BE2C (cell line): Measurements from ENCODE around the gene SENP3.
A peak's percentile ranks its signal among the peaks of the same experiment; 100 is the strongest.

ENCODE experiments used
- DNase-seq: peaks from one replicate; pipeline ENCODE4 v3.0.0-alpha.2; 2020
- H3K27me3 ChIP-seq: fragments of 250-450 bp; sonication (Bioruptor Pico); 2 replicates; pipeline ENCODE4 v1.5.1; 2020; ENCODE audit warnings: mild to moderate bottlenecking
- H3K36me3 ChIP-seq: fragments of 250-450 bp; sonication (Bioruptor Pico); 2 replicates; pipeline ENCODE4 v1.5.1; 2020; ENCODE audit warnings: mild to moderate bottlenecking
- H3K4me1 ChIP-seq: fragments of 250-450 bp; sonication (Bioruptor Pico); 2 replicates; pipeline ENCODE4 v1.5.1; 2020
- H3K4me3 ChIP-seq: 2 replicates; pipeline ENCODE4 v1.5.1; 2011; ENCODE audit warnings: low read depth, low read length
- H3K9me3 ChIP-seq: fragments of 250-450 bp; sonication (Bioruptor Pico); 2 replicates; pipeline ENCODE4 v1.5.1; 2020
- CTCF ChIP-seq: IDR thresholded peaks from 2 replicates; pipeline ENCODE4 v1.5.1; 2012; ENCODE audit warnings: mild to moderate bottlenecking, low read depth, low read length

SENP3 gene

GRCh38 chr17:7612294-7612640 is 50.5 kb downstream of the SENP3 start:
- no peak overlapping the region for H3K4me3 ChIP-seq
- no peaks in the 10 kb centered on the region for H3K9me3 ChIP-seq
- DNase-seq: no peak

GRCh38 chr17:7613769-7614424 is 52.2 kb downstream of the SENP3 start:
- no peak for TF ChIP-seq CTCF
- no peaks in the 10 kb centered on the region for H3K4me1 ChIP-seq
- DNase-seq: no peak
- no peaks in the 10 kb centered on the region for H3K36me3 ChIP-seq
- peak overlapping the region; percentile 73 for H3K4me3 ChIP-seq
- no peaks in the 10 kb centered on the region for H3K27me3 ChIP-seq
- H3K9me3 ChIP-seq: no peaks in the 10 kb centered on the region

More at GRCh38 chr17:7612294-7612640, 50.5 kb downstream of the SENP3 start:
- Histone ChIP-seq H3K4me1 (no peaks in the 10 kb centered on the region), H3K36me3 (no peaks in the 10 kb centered on the region), H3K27me3 (no peaks in the 10 kb centered on the region)
- TF ChIP-seq CTCF: no peak

GRCh38 chr17:7614425-7615264 is 52.9 kb downstream of the SENP3 start, which contains the start of gene FXR2:
TSS of gene FXR2 (minus strand) at chr17:7614897. CDS start at chr17:7614532, 365 bp downstream.
- H3K27me3 ChIP-seq: no peaks in the 10 kb centered on the region
- TF ChIP-seq CTCF: peak; percentile 58
- DNase-seq: peak; percentile 97
- H3K4me1 ChIP-seq: no peaks in the 10 kb centered on the region
- H3K36me3 ChIP-seq: no peaks in the 10 kb centered on the region
- H3K4me3 ChIP-seq: peak within 1 kb of the TSS; percentile 73
- H3K9me3 ChIP-seq: no peaks in the 10 kb centered on the region

GRCh38 chr17:7615265-7615747 is 53.6 kb downstream of the SENP3 start:
- DNase-seq: no peak
- Histone ChIP-seq H3K27me3 (no peaks in the 10 kb centered on the region), H3K36me3 (no peaks in the 10 kb centered on the region), H3K4me1 (no peaks in the 10 kb centered on the region), H3K4me3 (peak overlapping the region; percentile 47), H3K9me3 (no peaks in the 10 kb centered on the region)
- no peak for TF ChIP-seq CTCF

- H3K36me3 ChIP-seq: no peaks in the 10 kb centered on the region
- H3K27me3 ChIP-seq: no peaks in the 10 kb centered on the region
- no peak overlapping the region for H3K4me3 ChIP-seq
- no peak for TF ChIP-seq CTCF
- DNase-seq: no peak
- H3K9me3 ChIP-seq: no peaks in the 10 kb centered on the region
- H3K4me1 ChIP-seq: no peaks in the 10 kb centered on the region
These were observed 56.9 kb downstream of the SENP3 start for GRCh38 chr17:7618608-7619007.

GRCh38 chr17:7620835-7621234 is 59.1 kb downstream of the SENP3 start:
- no peak for TF ChIP-seq CTCF
- Histone ChIP-seq H3K4me1 (no peaks in the 10 kb centered on the region), H3K36me3 (no peaks in the 10 kb centered on the region), H3K4me3 (no peak overlapping the region), H3K9me3 (no peaks in the 10 kb centered on the region), H3K27me3 (no peaks in the 10 kb centered on the region)
- no peak for DNase-seq
